ENCODE data around the gene THRAP3. TPM values are rescaled to one million over a fixed set of nuclear protein-coding genes. Genes with fewer than 3 reads are reported as not detected.

Gene THRAP3
- total RNA-seq, 2 experiments from 2014 or later, result 135 to 138 TPM

DNA sequence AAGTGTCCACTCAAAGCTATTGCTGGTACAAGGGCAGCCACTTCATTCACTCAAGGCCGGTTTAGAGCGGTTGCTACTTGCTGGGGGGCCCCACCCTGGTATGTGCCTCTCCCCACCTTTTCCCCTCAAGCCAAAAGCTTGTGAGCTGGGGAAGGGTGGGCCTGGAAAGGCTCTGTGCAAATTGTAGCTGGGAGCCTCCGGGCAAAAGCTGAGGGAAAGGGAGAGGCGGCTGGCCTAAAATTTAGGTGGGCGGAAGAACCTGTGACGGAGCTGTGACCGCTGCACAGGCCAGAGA is 81.6 kb downstream of the THRAP3 start:
- Mint-ChIP-seq H3K9me3 (no peaks in the 10 kb centered on the region), H3K27ac (peak overlapping the region; percentile 93), H3K4me3 (peak overlapping the region; percentile 65), H3K4me1 (ENCODE audit: low read depth) (peaks cover 54% of the 10 kb centered on the region), H3K27me3 (no peaks in the 10 kb centered on the region), H3K36me3 (peaks cover 41% of the 10 kb centered on the region)
- POLR2A ChIA-PET, result interaction anchor here (0.6 to 3.2 kb wide), 7 partner anchors 8 to 376 kb away, joined by 3 to 26 read pairs (median 3); partner anchors contain the start of gene EVA1B
- CTCF ChIA-PET, result interaction anchor here (0.7 to 2.2 kb wide), 6 partner anchors 20 to 210 kb away, joined by 3 to 17 read pairs (median 7); partner anchors contain the start of gene TRAPPC3
- no peak for DNase-seq
- intact Hi-C loops (cut with micrococcal nuclease), result loop anchor here (1.0 to 2.0 kb wide), 3 partner anchors 17 to 115 kb away; partner anchors contain the start of gene EVA1B

- H3K27ac Mint-ChIP-seq, result peak within 1 kb of the TSS; percentile 93
- POLR2A ChIA-PET, result interaction anchor here (0.7 to 3.2 kb wide), 11 partner anchors 9 to 157 kb away, joined by 3 to 26 read pairs (median 4); partner anchors contain the start of genes EVA1B and THRAP3
- intact Hi-C loops (cut with micrococcal nuclease), result loop anchor here (1.0 to 2.0 kb wide), 2 partner anchors 17 to 114 kb away; partner anchors contain the start of gene EVA1B
- peak; percentile 71 for DNase-seq
- peaks cover 49% of the 10 kb centered on the region for H3K4me1 Mint-ChIP-seq (ENCODE audit: low read depth)
- peak within 1 kb of the TSS; percentile 95 for H3K4me3 Mint-ChIP-seq
- peaks cover 37% of the 10 kb centered on the region for H3K36me3 Mint-ChIP-seq
- CTCF ChIA-PET, result interaction anchor here (0.7 to 2.2 kb wide), 7 partner anchors 21 to 210 kb away, joined by 3 to 17 read pairs (median 5); partner anchors contain the start of gene TRAPPC3
- no peaks in the 10 kb centered on the region for H3K9me3 Mint-ChIP-seq
- no peaks in the 10 kb centered on the region for H3K27me3 Mint-ChIP-seq
Observed at GRCh38 chr1:36306210-36306901, 82.1 kb downstream of the THRAP3 start, which contains the start of gene SH3D21. Gene SH3D21 (plus strand): TSS chr1:36306368. CDS start chr1:36306421, 53 bp downstream.

GRCh38 chr1:36306902-36307456 is 82.7 kb downstream of the THRAP3 start:
- H3K9me3 Mint-ChIP-seq, result no peaks in the 10 kb centered on the region
- H3K36me3 Mint-ChIP-seq, result peaks cover 30% of the 10 kb centered on the region
- H3K4me3 Mint-ChIP-seq, result peak overlapping the region; percentile 95
- intact Hi-C loops (cut with micrococcal nuclease), result loop anchor here (1.0 to 2.0 kb wide), 2 partner anchors 16 to 114 kb away; partner anchors contain the start of gene EVA1B
- peaks cover 43% of the 10 kb centered on the region for H3K4me1 Mint-ChIP-seq (ENCODE audit: low read depth)
- ChIA-PET POLR2A (interaction anchor here (0.7 to 3.2 kb wide), 8 partner anchors 9 to 157 kb away, joined by 3 to 26 read pairs (median 4); partner anchors contain the start of genes EVA1B and THRAP3), CTCF (interaction anchor here (1.0 to 2.2 kb wide), 6 partner anchors 21 to 158 kb away, joined by 4 to 17 read pairs (median 7); partner anchors contain the start of gene TRAPPC3)
- DNase-seq, result peak; percentile 95
- H3K27ac Mint-ChIP-seq, result peak overlapping the region; percentile 79
- H3K27me3 Mint-ChIP-seq, result no peaks in the 10 kb centered on the region

DNA sequence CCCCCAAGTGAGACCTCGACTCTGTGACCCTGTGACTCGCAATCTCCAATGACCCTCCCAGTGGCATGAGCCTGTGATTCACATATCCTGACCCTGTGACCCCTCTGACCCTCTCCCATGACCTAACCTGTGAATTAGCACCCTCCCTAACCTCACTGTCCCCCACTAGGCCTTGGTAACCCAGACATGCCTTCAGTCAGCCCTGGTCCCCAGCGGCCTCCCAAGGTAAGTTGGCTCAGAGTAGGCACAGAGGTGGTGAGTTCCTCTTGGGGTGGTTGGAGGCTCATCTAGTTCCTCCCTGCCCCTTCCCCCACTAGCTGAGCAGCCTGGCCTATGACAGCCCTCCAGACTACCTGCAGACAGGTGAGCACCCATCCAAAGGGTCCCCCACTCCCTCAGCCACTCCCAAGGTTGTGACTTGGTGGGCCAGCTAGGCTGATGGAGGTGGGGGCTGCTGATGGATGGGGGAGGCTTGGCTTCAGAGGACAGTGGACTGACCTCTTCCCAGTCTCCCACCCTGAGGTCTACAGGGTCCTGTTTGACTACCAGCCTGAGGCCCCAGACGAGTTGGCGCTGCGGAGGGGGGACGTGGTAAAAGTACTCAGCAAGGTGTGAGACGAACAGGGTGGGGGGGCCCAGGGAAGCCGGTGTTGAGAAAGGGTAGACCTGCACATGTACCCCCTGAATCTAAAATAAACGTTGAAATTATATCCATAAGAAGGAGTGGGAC is 83.5 kb downstream of the THRAP3 start:
- Mint-ChIP-seq H3K27me3 (no peaks in the 10 kb centered on the region), H3K27ac (no peak overlapping the region), H3K36me3 (peaks cover 26% of the 10 kb centered on the region), H3K4me3 (peak overlapping the region; percentile 95), H3K4me1 (ENCODE audit: low read depth) (peaks cover 35% of the 10 kb centered on the region), H3K9me3 (no peaks in the 10 kb centered on the region)
- intact Hi-C loops (cut with micrococcal nuclease), result loop anchor here (2.0 kb wide), 1 partner anchor 113 kb away; no protein-coding TSS in a partner anchor
- no peak for DNase-seq
- CTCF ChIA-PET, result interaction anchor here (1.5 to 2.2 kb wide), 4 partner anchors 22 to 158 kb away, joined by 5 to 17 read pairs (median 10); partner anchors contain the start of gene TRAPPC3
- POLR2A ChIA-PET, result interaction anchor here (1.1 to 3.2 kb wide), 6 partner anchors 8 to 148 kb away, joined by 3 to 26 read pairs (median 6); partner anchors contain the start of gene EVA1B

DNA sequence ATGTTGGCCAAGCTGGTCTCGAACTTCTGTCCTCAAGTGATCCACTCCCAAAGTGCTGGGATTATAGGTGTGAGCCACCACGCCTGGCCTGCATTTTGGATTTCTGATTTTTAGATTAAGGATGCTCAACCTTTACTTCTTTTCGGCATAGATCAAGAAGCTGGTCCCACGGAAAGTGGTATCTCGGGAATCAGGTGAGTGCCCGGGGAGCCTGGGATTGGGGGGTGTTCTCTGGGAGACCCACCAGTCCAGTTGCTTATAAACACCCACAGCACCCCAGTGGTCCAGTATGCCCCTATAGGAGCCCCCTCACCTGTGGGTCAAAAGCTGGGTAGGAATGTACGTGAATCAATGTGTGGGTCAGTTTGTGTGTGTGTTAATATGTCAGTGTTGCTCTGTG is 85.2 kb downstream of the THRAP3 start:
- Mint-ChIP-seq H3K9me3 (no peaks in the 10 kb centered on the region), H3K4me1 (ENCODE audit: low read depth) (peaks cover 23% of the 10 kb centered on the region), H3K36me3 (peaks cover 17% of the 10 kb centered on the region), H3K27me3 (no peaks in the 10 kb centered on the region), H3K4me3 (no peak overlapping the region), H3K27ac (no peak overlapping the region)
- ChIA-PET CTCF (interaction anchor here (0.9 to 3.1 kb wide), 3 partner anchors 9 to 60 kb away, joined by 3 to 13 read pairs (median 3); no protein-coding TSS in a partner anchor), POLR2A (interaction anchor here (1.2 kb wide), 1 partner anchor 9 kb away, joined by 3 read pairs; no protein-coding TSS in a partner anchor)
- DNase-seq, result no peak
- intact Hi-C loops (cut with micrococcal nuclease), result no loop called here

GRCh38 chr1:36320291-36320761 is 96.1 kb downstream of the THRAP3 start:
- intact Hi-C loops (cut with micrococcal nuclease), result no loop called here
- H3K9me3 Mint-ChIP-seq, result no peaks in the 10 kb centered on the region
- POLR2A ChIA-PET, result interaction anchor here (1.0 to 4.9 kb wide), 2 partner anchors 14 to 64 kb away, joined by 3 to 26 read pairs; partner anchors contain the start of gene SH3D21
- H3K4me3 Mint-ChIP-seq, result peak overlapping the region; percentile 30
- CTCF ChIA-PET, result interaction anchor here (0.9 to 1.6 kb wide), 2 partner anchors 20 to 22 kb away, joined by 4 read pairs; no protein-coding TSS in a partner anchor
- H3K27me3 Mint-ChIP-seq, result no peaks in the 10 kb centered on the region
- H3K27ac Mint-ChIP-seq, result no peak overlapping the region
- peaks cover 3% of the 10 kb centered on the region for H3K36me3 Mint-ChIP-seq
- peaks cover 21% of the 10 kb centered on the region for H3K4me1 Mint-ChIP-seq (ENCODE audit: low read depth)
- DNase-seq, result no peak

GRCh38 chr1:36320767-36321118 is 96.5 kb downstream of the THRAP3 start:
- Mint-ChIP-seq H3K27ac (no peak overlapping the region), H3K4me1 (ENCODE audit: low read depth) (peaks cover 21% of the 10 kb centered on the region), H3K9me3 (no peaks in the 10 kb centered on the region), H3K27me3 (no peaks in the 10 kb centered on the region), H3K4me3 (peak overlapping the region; percentile 30), H3K36me3 (peaks cover 3% of the 10 kb centered on the region)
- ChIA-PET POLR2A (interaction anchor here (1.0 to 4.9 kb wide), 2 partner anchors 14 to 63 kb away, joined by 3 to 26 read pairs; partner anchors contain the start of gene SH3D21), CTCF (interaction anchor here (0.9 to 1.6 kb wide), 2 partner anchors 21 kb away, joined by 4 read pairs; no protein-coding TSS in a partner anchor)
- intact Hi-C loops (cut with micrococcal nuclease), result no loop called here
- DNase-seq, result no peak

DNA sequence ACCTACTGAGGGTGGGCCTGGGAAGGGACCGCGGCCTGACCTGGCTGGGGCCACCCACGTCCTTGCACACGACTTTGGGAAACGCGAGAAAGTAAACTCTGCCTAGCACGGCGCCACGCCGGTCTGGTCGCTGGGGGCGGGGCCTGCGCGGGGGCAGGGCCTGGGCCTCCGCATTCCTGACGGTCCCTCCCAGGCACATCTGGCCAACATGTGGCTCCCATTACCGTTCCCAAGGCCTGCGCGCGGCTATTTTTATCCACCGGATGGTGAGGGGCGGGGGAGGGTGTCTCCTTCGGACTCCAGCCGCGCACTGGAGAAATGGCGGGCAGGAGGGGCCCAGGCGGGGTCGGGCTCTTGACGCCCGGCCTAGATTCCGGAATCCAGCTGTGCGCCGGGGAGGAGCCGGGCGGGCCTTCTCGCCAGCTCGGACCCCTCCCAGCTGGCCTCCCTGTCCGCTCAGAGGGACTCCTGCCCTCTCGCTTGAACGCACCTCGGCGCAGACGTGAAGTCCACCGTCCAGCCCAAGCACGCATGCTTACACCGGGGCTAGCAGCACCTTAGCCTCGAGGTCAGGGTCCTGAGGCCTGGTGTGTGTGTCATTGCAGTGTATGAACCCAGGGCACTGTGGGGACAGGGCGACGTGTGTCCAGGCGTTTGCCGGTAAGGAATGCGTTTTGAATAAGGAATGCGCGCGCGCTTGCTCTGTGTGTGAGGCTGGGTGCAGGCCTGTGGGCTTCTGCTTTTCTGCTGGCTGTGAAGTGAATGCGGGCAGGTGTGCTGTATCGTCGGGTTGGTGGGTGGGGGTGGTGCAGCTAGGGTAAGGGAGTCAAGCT is 97.1 kb downstream of the THRAP3 start:
- intact Hi-C loops (cut with micrococcal nuclease), result no loop called here
- H3K27ac Mint-ChIP-seq, result no peak overlapping the region
- peaks cover 21% of the 10 kb centered on the region for H3K4me1 Mint-ChIP-seq (ENCODE audit: low read depth)
- peak overlapping the region; percentile 35 for H3K4me3 Mint-ChIP-seq
- DNase-seq, result peak; percentile 48
- H3K27me3 Mint-ChIP-seq, result no peaks in the 10 kb centered on the region
- POLR2A ChIA-PET, result interaction anchor here (4.9 kb wide), 1 partner anchor 15 kb away, joined by 26 read pairs; the partner anchor contains the start of gene SH3D21
- peaks cover 3% of the 10 kb centered on the region for H3K36me3 Mint-ChIP-seq
- H3K9me3 Mint-ChIP-seq, result no peaks in the 10 kb centered on the region
- CTCF ChIA-PET, result interaction anchor here (0.9 to 1.6 kb wide), 2 partner anchors 21 kb away, joined by 4 read pairs; no protein-coding TSS in a partner anchor

GRCh38 chr1:36322041-36322785 is 98.0 kb downstream of the THRAP3 start:
- ChIA-PET POLR2A (interaction anchor here (0.7 to 4.9 kb wide), 5 partner anchors 16 to 173 kb away, joined by 3 to 26 read pairs (median 4); partner anchors contain the start of genes SH3D21, THRAP3 and TRAPPC3), CTCF (interaction anchor here (1.3 to 1.4 kb wide), 2 partner anchors 22 to 98 kb away, joined by 4 to 6 read pairs; no protein-coding TSS in a partner anchor)
- intact Hi-C loops (cut with micrococcal nuclease), result no loop called here
- no peaks in the 10 kb centered on the region for H3K27me3 Mint-ChIP-seq
- H3K27ac Mint-ChIP-seq, result no peak overlapping the region
- peaks cover 21% of the 10 kb centered on the region for H3K4me1 Mint-ChIP-seq (ENCODE audit: low read depth)
- H3K36me3 Mint-ChIP-seq, result peaks cover 3% of the 10 kb centered on the region
- H3K4me3 Mint-ChIP-seq, result peak overlapping the region; percentile 69
- DNase-seq, result no peak
- no peaks in the 10 kb centered on the region for H3K9me3 Mint-ChIP-seq
